ENCODE measurements around the gene LRRC70.

DNA sequence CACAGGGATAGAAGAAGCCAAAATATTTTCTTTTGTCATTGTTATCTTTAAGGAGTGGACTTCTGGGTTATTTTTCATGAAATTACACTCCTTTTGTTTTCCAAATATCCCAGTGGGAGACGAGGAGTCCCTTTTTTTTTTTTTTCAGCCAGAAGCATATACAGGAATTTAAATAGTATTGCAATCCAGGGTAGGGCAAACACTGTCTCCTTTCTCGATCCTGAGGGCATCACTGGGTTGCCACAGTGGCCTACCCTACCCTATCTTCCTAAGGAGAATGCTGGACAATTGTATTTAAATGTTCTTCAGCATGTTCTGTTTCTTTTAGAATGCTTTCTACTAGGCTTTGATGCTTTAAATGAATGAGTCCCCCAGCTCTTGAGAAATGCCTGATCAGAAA lies 47.9 kb downstream of the LRRC70 start:
- TF ChIP-seq, protein P1, sequence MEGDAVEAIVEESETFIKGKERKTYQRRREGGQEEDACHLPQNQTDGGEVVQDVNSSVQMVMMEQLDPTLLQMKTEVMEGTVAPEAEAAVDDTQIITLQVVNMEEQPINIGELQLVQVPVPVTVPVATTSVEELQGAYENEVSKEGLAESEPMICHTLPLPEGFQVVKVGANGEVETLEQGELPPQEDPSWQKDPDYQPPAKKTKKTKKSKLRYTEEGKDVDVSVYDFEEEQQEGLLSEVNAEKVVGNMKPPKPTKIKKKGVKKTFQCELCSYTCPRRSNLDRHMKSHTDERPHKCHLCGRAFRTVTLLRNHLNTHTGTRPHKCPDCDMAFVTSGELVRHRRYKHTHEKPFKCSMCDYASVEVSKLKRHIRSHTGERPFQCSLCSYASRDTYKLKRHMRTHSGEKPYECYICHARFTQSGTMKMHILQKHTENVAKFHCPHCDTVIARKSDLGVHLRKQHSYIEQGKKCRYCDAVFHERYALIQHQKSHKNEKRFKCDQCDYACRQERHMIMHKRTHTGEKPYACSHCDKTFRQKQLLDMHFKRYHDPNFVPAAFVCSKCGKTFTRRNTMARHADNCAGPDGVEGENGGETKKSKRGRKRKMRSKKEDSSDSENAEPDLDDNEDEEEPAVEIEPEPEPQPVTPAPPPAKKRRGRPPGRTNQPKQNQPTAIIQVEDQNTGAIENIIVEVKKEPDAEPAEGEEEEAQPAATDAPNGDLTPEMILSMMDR (IDR thresholded peaks at IDR 0.05): no peak
- TF ChIP-seq EP300 (IDR thresholded peaks at IDR 0.05) (no peak), POLR2A (IDR thresholded peaks at IDR 0.05) (no peak), POLR2AphosphoS5 (IDR thresholded peaks at IDR 0.05) (no peak)

Measured in upper lobe of left lung (tissue), 4 donors.